Mesenchymal stem cell (in vitro differentiated cells and primary cell): Measurements from ENCODE around the gene CD2AP.

Source experiments
- DNase-seq: peaks from one replicate; pipeline ENCODE4 v3.0.0-alpha.2; 2013
- H2AFZ ChIP-seq: one replicate; pipeline ENCODE4 v1.6.1; 2013; ENCODE audit warnings: low read depth, mild to moderate bottlenecking, control low read depth, inconsistent platforms, low read length, moderate library complexity
- H2AK5ac ChIP-seq: 2 replicates; pipeline ENCODE4 v1.6.1; 2013; ENCODE audit warnings: low read length, moderate library complexity, mild to moderate bottlenecking, inconsistent platforms; ENCODE audit not compliant: severe bottlenecking
- H2BK120ac ChIP-seq: one replicate; pipeline ENCODE4 v1.6.1; 2013; ENCODE audit warnings: low read depth, mild to moderate bottlenecking, inconsistent platforms, low read length, moderate library complexity
- H2BK12ac ChIP-seq, 2 experiments: one replicate each; pipeline ENCODE4 v1.6.1; 2013; ENCODE audit warnings: inconsistent platforms in 2 of 2, low read length in 2 of 2, mild to moderate bottlenecking in 2 of 2, moderate library complexity in 2 of 2, control low read depth in 1 of 2
- H2BK15ac ChIP-seq: one replicate; pipeline ENCODE4 v1.6.1; 2013; ENCODE audit warnings: mild to moderate bottlenecking, low read depth, inconsistent platforms; ENCODE audit not compliant: poor library complexity, severe bottlenecking
- H2BK5ac ChIP-seq: 2 replicates; pipeline ENCODE4 v1.6.1; 2013; ENCODE audit warnings: low read depth, mild to moderate bottlenecking, low read length, control low read depth, inconsistent platforms; ENCODE audit not compliant: poor library complexity, severe bottlenecking
- H3K14ac ChIP-seq, 2 experiments: one replicate each; pipeline ENCODE4 v1.6.1; 2013; ENCODE audit warnings: inconsistent platforms in 2 of 2, low read length in 2 of 2, control low read depth in 1 of 2, mild to moderate bottlenecking in 1 of 2, moderate library complexity in 1 of 2
- H3K18ac ChIP-seq, 2 experiments: one replicate each; pipeline ENCODE4 v1.6.1; 2013; ENCODE audit warnings: inconsistent platforms in 2 of 2, low read length in 2 of 2, control low read depth in 1 of 2, low read depth in 1 of 2, mild to moderate bottlenecking in 1 of 2
- H3K23ac ChIP-seq, 2 experiments: one replicate each; pipeline ENCODE4 v1.6.1; 2013; ENCODE audit warnings: inconsistent platforms in 2 of 2, low read length in 2 of 2, mild to moderate bottlenecking in 2 of 2, moderate library complexity in 2 of 2, control low read depth in 1 of 2
- H3K27ac ChIP-seq: 2 replicates; pipeline ENCODE4 v1.5.1; 2013; ENCODE audit warnings: mild to moderate bottlenecking, moderate library complexity, low read length, control low read depth, inconsistent platforms; ENCODE audit not compliant: poor library complexity, severe bottlenecking
- H3K27me3 ChIP-seq, 2 experiments: 2 replicates each; pipeline versions ENCODE4 v1.6.1 to v1.7.0; 2013; ENCODE audit warnings: low read length in 2 of 2, mild to moderate bottlenecking in 2 of 2, moderate library complexity in 2 of 2, control low read depth in 1 of 2, inconsistent platforms in 1 of 2; ENCODE audit not compliant: control insufficient read depth in 1 of 2, insufficient read depth in 1 of 2
- H3K36me3 ChIP-seq, 2 experiments: 2 replicates each; pipeline versions ENCODE4 v1.6.1 to v1.7.0; 2013; ENCODE audit warnings: low read length in 2 of 2, control low read depth in 1 of 2, inconsistent platforms in 1 of 2, low read depth in 1 of 2, mild to moderate bottlenecking in 1 of 2; ENCODE audit not compliant: insufficient read depth in 2 of 2, control insufficient read depth in 1 of 2
- H3K4ac ChIP-seq, 2 experiments: one replicate each; pipeline ENCODE4 v1.6.1; 2013; ENCODE audit warnings: inconsistent platforms in 2 of 2, low read length in 2 of 2, mild to moderate bottlenecking in 2 of 2, moderate library complexity in 2 of 2, control low read depth in 1 of 2, low read depth in 1 of 2
- H3K4me1 ChIP-seq: 2 replicates; pipeline ENCODE4 v1.6.1; 2013; ENCODE audit warnings: low read depth, low read length, control low read depth; ENCODE audit not compliant: control insufficient read depth, insufficient read depth
- H3K4me2 ChIP-seq: 2 replicates; pipeline ENCODE4 v1.6.1; 2013; ENCODE audit warnings: low read length, mild to moderate bottlenecking, inconsistent platforms; ENCODE audit not compliant: poor library complexity, severe bottlenecking
- H3K4me3 ChIP-seq, 2 experiments: 2 replicates each; pipeline versions ENCODE4 v1.5.1 to v1.7.0; 2013; ENCODE audit warnings: low read length in 2 of 2, mild to moderate bottlenecking in 2 of 2, control low read depth in 1 of 2, low read depth in 1 of 2; ENCODE audit not compliant: insufficient read depth in 1 of 2
- H3K79me1 ChIP-seq: replicated peaks from 2 replicates; pipeline ENCODE4 v1.6.1; 2013; ENCODE audit warnings: mild to moderate bottlenecking, control low read depth, low read length, inconsistent platforms; ENCODE audit not compliant: poor library complexity, severe bottlenecking
- H3K9ac ChIP-seq: 2 replicates; pipeline ENCODE4 v1.7.0; 2013; ENCODE audit warnings: mild to moderate bottlenecking, low read length, moderate library complexity
- H3K9me3 ChIP-seq: 2 replicates; pipeline ENCODE4 v1.7.0; 2013; ENCODE audit warnings: mild to moderate bottlenecking, low read length; ENCODE audit not compliant: control insufficient read depth
- H4K8ac ChIP-seq: one replicate; pipeline ENCODE4 v1.6.1; 2013; ENCODE audit warnings: inconsistent platforms, mild to moderate bottlenecking, low read length, moderate library complexity
- H4K91ac ChIP-seq: one replicate; pipeline ENCODE4 v1.6.1; 2013; ENCODE audit warnings: mild to moderate bottlenecking, low read length, inconsistent platforms
- WGBS: methylation state at CpG from one replicate; pipeline ENCODE4 v1.1.7; 2013; ENCODE audit warnings: mixed read lengths; 5-methylcytosine and 5-hydroxymethylcytosine counted together

Gene CD2AP

GRCh38 chr6:47532981-47533585 lies 55.5 kb downstream of the CD2AP start:
- no peak overlapping the region for H2BK12ac ChIP-seq
- no peak overlapping the region for H4K8ac ChIP-seq
- no peak overlapping the region for H3K4ac ChIP-seq
- no peak overlapping the region for H2BK120ac ChIP-seq
- no peak overlapping the region for H2AK5ac ChIP-seq
- peaks cover 2 to 22% of the 10 kb centered on the region in 2 experiments for H3K36me3 ChIP-seq
- H4K91ac ChIP-seq: no peak overlapping the region
- H3K4me3 ChIP-seq: no peak overlapping the region
- H3K18ac ChIP-seq: no peak overlapping the region
- no CpG with 5 or more reads among the region's 1 CpG for WGBS
- no peaks in the 10 kb centered on the region for H3K9me3 ChIP-seq
- no peak overlapping the region for H2BK5ac ChIP-seq
- no peak overlapping the region for H3K14ac ChIP-seq
- H3K79me1 ChIP-seq: peaks cover 12% of the 10 kb centered on the region
- no peak overlapping the region for H2AFZ ChIP-seq
- no peak for DNase-seq
- peaks cover 3% of the 10 kb centered on the region for H3K4me1 ChIP-seq
- no peak overlapping the region for H3K27ac ChIP-seq
- H2BK15ac ChIP-seq: no peak overlapping the region
- no peaks in the 10 kb centered on the region for H3K27me3 ChIP-seq
- H3K23ac ChIP-seq: no peak overlapping the region
- H3K9ac ChIP-seq: no peak overlapping the region
- no peak overlapping the region for H3K4me2 ChIP-seq

DNA sequence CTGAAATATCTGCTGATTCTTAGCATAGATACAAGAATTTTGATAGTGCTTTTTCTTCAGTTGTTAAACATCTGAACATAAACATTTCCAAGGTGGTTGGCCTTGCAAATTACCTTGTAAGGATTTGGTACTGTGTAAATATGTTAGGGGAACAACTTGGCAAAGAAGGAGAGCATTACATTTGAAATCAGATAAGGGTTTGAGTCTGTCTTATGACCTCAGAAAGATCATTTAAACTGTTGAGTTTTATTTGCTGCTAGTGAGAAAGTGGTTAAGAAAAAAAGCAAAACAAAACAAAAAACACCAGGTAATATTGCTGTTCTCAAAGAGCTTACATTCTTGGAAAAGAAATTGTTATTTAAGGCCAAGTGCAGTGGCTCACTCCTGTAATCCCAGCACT lies 56.5 kb downstream of the CD2AP start:
- no peaks in the 10 kb centered on the region for H3K27me3 ChIP-seq
- H2AK5ac ChIP-seq: no peak overlapping the region
- H4K8ac ChIP-seq: no peak overlapping the region
- H2AFZ ChIP-seq: no peak overlapping the region
- H2BK5ac ChIP-seq: no peak overlapping the region
- H2BK12ac ChIP-seq: no peak overlapping the region
- peaks cover 3% of the 10 kb centered on the region for H3K4me1 ChIP-seq
- H3K4ac ChIP-seq: no peak overlapping the region
- H3K23ac ChIP-seq: no peak overlapping the region
- no peak overlapping the region for H3K18ac ChIP-seq
- H4K91ac ChIP-seq: no peak overlapping the region
- H3K4me2 ChIP-seq: no peak overlapping the region
- H2BK15ac ChIP-seq: no peak overlapping the region
- H3K79me1 ChIP-seq: peaks cover 10% of the 10 kb centered on the region
- H3K9me3 ChIP-seq: no peaks in the 10 kb centered on the region
- no peak overlapping the region for H3K14ac ChIP-seq
- no peak overlapping the region for H3K4me3 ChIP-seq
- no peak for DNase-seq
- peaks cover 5 to 22% of the 10 kb centered on the region in 2 experiments for H3K36me3 ChIP-seq
- H2BK120ac ChIP-seq: no peak overlapping the region
- no peak overlapping the region for H3K27ac ChIP-seq
- H3K9ac ChIP-seq: no peak overlapping the region

GRCh38 chr6:47535316-47536225 lies 58.0 kb downstream of the CD2AP start:
- H3K27ac ChIP-seq: no peak overlapping the region
- H3K14ac ChIP-seq: no peak overlapping the region
- 100% methylated on average over 1 of the region's 2 CpGs for WGBS
- no peak overlapping the region for H3K23ac ChIP-seq
- no peak overlapping the region for H4K91ac ChIP-seq
- peak overlapping the region; percentile 14 for H3K9ac ChIP-seq
- peaks cover 3% of the 10 kb centered on the region for H3K4me1 ChIP-seq
- no peak overlapping the region for H3K4me2 ChIP-seq
- no peak overlapping the region for H2BK15ac ChIP-seq
- no peak overlapping the region for H2BK120ac ChIP-seq
- H3K4ac ChIP-seq: no peak overlapping the region
- H3K36me3 ChIP-seq: peaks cover 5 to 22% of the 10 kb centered on the region in 2 experiments
- no peak overlapping the region for H2BK5ac ChIP-seq
- H2AFZ ChIP-seq: no peak overlapping the region
- H2BK12ac ChIP-seq: no peak overlapping the region
- no peak overlapping the region for H2AK5ac ChIP-seq
- no peaks in the 10 kb centered on the region for H3K27me3 ChIP-seq
- H3K79me1 ChIP-seq: peaks cover 8% of the 10 kb centered on the region
- no peak overlapping the region for H3K4me3 ChIP-seq
- DNase-seq: no peak
- no peak overlapping the region for H4K8ac ChIP-seq
- no peaks in the 10 kb centered on the region for H3K9me3 ChIP-seq
- no peak overlapping the region for H3K18ac ChIP-seq

DNA sequence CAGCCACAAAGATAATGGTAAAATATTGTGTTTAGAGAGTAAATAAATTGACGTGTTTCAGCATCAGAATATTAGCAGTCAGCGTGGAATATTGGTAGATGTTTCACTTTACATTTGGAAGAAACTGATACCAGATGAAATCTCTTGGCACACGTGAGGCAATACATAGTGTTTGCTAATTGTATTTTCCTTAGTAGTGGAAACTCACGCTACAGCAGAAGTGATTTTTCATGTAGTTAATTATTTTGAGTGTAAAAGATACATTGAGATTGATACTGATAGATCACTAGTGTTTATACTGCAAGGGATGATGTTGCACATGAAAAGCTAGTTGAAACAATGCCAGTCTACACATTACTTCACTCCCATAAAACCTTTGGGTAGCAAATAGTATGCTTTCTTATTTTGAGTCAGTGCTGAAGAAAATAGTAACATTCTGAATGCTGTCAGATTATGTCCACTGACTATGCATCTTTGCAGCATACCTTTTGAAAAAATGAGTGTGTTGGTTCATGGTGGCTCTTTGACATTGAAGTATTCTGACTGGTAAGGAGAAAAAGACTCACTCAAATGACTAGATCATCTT lies 59.3 kb downstream of the CD2AP start:
- no peak overlapping the region for H2AK5ac ChIP-seq
- H3K18ac ChIP-seq: no peak overlapping the region
- no peak overlapping the region for H3K4me2 ChIP-seq
- 97% methylated on average over 4 of the region's 4 CpGs for WGBS
- no peak overlapping the region for H3K14ac ChIP-seq
- H2BK120ac ChIP-seq: no peak overlapping the region
- H3K4ac ChIP-seq: no peak overlapping the region
- no peak overlapping the region for H2BK5ac ChIP-seq
- no peaks in the 10 kb centered on the region for H3K9me3 ChIP-seq
- H3K27ac ChIP-seq: no peak overlapping the region
- H2AFZ ChIP-seq: no peak overlapping the region
- H3K79me1 ChIP-seq: peaks cover 8% of the 10 kb centered on the region
- no peak overlapping the region for H3K23ac ChIP-seq
- no peak for DNase-seq
- no peaks in the 10 kb centered on the region for H3K27me3 ChIP-seq
- H2BK15ac ChIP-seq: no peak overlapping the region
- H3K4me3 ChIP-seq: no peak overlapping the region
- no peak overlapping the region for H4K8ac ChIP-seq
- H3K4me1 ChIP-seq: peaks cover 3% of the 10 kb centered on the region
- no peak overlapping the region for H4K91ac ChIP-seq
- no peak overlapping the region for H2BK12ac ChIP-seq
- H3K36me3 ChIP-seq: peaks cover 5 to 22% of the 10 kb centered on the region in 2 experiments
- H3K9ac ChIP-seq: no peak overlapping the region
